Left colon (tissue), 2 donors: ENCODE measurements around the gene TRPC4AP. TPM values are rescaled to one million over a fixed set of nuclear protein-coding genes. Genes with fewer than 3 reads are reported as not detected.
A peak's percentile ranks its signal among the peaks of the same experiment; 100 is the strongest.

Experiments used
- ATAC-seq: fragments of 200-7000 bp; cut with Tn5 transposase; one replicate; pipeline ENCODE4 v1.9.1; 2020; ENCODE audit warnings: mild to moderate bottlenecking, moderate library complexity
- DNase-seq, 2 donors: peaks; one replicate each; pipeline ENCODE4 v3.0.0-alpha.2; 2020
- intact Hi-C, 2 donors: fragments of 100-400 bp; cut with DNase I in 1 of 2; cut with micrococcal nuclease in 1 of 2; formaldehyde crosslinking; loops; one replicate each; pipeline versions ENCODE4 v1.11.2 to v1.14.0; 2022; cut with DNase I, micrococcal nuclease
- total RNA-seq, 2 donors: library from RNA; stranded (reverse); fragmentation: NEBNext Ultra II Directional; extraction: Animal tissue kit (Norgen Biotek cat#: 25700); gene quantifications; one replicate each; pipeline ENCODE4 v1.2.1, GENCODE V29; 2021
- donor health status: DM: no; HTN: no; CAD: no.
- donor health status: DM: yes; HTN: yes; CAD: no.

TRPC4AP gene
- total RNA-seq, 2 donors from 2014 or later: 58.9 to 60.6 TPM

DNA sequence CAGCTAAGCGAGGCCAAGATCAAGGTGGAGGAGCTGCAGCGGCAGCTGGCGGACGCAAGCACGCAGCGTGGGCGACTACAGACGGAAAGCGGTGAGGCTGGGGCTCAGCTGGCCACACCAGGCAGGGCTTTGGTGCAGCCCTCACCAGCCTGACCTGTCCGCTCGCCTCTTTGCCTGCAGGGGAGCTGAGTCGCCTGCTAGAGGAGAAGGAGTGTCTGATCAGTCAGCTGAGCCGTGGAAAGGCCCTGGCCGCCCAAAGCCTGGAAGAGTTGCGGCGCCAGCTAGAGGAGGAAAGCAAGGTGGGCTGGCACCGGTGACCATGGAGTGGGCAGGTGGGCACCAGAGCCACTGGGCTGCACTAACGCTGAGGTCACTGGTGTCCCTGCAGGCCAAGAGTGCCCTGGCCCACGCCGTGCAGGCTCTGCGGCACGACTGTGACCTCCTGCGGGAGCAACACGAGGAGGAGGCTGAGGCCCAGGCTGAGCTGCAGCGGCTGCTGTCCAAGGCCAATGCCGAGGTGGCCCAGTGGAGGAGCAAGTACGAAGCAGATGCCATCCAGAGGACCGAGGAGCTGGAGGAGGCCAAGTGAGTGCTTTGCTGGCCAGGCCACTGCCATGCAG lies 94.2 kb downstream of the TRPC4AP start:
- ATAC-seq (no peak), DNase-seq (no peak)
- intact Hi-C loops: no loop called here

DNA sequence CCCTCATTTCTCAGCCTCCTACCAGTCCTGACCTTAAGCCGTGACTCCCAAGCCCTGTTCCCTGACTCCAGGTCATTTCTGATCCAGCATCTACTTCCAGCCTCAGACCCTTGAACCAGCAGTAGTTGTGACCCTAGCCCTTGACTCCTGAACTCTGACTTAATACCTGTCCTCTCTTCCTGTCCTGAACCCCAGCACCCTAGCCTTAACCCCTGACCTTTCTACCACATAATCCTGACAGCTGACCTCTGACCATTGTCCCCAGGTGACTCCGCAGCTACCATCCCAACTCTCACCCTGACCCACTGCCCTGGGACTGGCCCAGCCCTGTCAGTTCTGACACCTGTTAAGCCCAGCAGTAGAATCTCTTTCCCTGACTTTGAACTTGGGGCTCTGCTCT lies 94.8 kb downstream of the TRPC4AP start:
- ATAC-seq (no peak), DNase-seq (no peak)
- intact Hi-C loops: no loop called here

DNA sequence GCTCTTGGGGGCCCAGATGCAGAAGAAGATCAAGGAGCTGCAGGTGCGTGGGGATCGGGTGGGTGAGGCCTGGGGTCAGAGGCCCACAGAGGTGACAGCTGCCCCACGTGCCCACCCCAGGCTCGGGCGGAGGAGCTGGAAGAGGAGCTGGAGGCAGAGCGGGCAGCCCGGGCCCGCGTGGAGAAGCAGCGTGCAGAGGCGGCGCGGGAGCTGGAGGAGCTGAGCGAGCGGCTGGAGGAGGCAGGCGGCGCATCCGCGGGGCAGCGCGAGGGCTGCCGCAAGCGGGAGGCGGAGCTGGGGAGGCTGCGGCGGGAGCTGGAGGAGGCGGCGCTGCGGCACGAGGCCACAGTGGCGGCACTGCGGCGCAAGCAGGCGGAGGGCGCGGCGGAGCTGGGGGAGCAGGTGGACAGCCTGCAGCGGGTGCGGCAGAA lies 95.5 kb downstream of the TRPC4AP start:
- DNase-seq: peak; percentile 58 to 75
- intact Hi-C loops: no loop called here
- ATAC-seq: peak; percentile 87

DNA sequence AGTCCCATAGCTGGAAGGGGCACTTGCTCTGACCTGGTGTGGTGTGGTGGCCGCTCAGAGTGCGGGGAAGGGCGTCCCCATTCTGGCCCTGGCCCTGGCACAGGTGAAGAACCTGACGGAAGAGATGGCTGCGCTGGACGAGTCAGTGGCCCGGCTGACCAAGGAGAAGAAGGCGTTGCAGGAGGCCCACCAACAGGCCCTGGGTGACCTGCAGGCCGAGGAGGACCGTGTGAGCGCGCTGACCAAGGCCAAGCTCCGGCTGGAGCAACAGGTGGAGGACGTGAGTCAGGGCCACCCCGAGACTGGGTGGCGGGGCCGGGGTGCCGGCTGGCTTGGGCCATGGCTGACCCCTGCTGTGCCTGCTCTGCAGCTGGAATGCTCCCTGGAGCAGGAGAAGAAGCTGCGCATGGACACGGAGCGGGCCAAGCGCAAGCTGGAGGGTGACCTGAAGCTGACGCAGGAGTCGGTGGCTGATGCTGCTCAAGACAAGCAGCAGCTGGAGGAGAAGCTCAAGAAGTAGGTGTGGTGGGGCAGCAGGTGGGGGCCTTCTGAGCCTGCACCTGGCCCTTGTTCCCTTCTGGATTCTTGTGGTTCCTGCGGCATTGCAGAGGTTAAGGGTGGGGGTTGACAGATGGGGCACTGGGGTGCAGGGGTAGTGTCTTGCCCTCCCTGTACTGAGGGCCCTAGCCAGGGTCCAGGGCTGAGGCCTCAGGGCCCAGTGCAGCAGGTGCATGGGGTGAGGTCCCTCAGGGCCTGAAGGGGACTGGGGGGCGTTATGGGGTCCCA lies 96.2 kb downstream of the TRPC4AP start:
- intact Hi-C loops: no loop called here
- DNase-seq: no peak
- ATAC-seq: no peak

DNA sequence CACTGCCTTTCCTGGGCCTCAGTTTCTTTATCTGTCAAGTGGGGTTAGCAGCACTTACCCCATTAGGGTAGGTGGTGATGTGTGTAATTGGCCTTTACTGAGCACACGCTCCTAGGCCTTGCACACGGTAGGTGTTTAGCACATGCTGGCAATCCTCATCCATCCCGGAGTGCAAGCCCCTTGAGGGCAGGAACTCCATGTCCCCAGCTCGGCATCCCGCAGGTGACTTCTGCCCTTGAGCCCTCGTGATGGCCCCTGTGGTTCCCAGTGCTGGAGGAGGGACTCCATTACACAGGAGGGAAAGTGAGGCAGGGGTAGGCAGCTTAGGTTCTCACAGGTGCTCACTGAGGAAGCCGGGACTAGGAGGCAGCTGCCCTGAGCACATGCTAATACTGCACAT lies 96.9 kb downstream of the TRPC4AP start:
- ATAC-seq: no peak
- intact Hi-C loops: no loop called here
- no peak for DNase-seq

DNA sequence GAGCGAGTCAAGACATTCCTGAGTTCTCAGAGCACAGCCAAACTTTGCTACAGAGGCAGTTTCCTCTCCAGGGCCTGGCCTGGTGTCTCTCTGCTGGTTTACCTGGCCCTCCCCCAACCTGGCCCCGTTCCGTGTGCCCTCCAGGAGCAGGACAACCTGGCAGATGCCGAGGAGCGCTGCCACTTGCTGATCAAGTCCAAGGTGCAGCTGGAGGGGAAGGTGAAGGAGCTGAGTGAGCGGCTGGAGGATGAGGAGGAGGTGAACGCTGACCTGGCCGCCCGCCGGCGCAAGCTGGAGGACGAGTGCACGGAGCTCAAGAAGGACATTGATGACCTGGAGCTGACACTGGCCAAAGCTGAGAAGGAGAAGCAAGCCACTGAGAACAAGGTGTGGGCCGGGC lies 97.4 kb downstream of the TRPC4AP start:
- no peak for DNase-seq
- ATAC-seq: no peak
- intact Hi-C loops: no loop called here

DNA sequence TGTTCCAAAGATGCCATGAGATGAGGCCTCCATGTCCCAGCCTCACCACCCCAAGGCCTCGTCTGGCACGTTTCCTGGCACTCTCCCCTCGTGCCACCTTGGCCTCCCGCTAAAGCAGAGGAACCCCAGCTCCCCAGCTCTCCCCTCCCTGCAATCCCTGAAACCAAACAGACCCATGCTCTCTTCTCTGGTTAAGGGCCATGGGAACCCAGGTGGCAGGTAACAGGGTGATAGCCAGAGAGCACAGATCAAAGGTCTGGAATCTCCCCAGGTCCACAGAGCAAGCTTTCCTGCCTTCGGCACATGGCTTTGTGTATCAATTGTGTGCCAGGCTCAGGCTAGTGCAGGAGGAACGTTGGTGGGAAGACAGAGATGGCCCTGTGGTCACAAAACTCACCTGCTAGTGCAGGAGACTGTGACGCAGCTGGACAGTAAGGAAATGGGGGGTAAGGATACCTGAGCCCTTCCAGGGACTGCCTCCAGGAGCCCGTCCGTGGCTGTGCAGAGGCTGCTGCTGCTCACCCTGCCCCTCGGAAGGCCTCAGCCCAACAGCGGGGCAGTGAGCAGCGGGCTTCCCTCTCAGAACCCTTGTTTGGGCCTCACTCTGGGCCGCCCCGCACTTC lies 98.0 kb downstream of the TRPC4AP start:
- ATAC-seq (no peak), DNase-seq (no peak)
- intact Hi-C loops: no loop called here

DNA sequence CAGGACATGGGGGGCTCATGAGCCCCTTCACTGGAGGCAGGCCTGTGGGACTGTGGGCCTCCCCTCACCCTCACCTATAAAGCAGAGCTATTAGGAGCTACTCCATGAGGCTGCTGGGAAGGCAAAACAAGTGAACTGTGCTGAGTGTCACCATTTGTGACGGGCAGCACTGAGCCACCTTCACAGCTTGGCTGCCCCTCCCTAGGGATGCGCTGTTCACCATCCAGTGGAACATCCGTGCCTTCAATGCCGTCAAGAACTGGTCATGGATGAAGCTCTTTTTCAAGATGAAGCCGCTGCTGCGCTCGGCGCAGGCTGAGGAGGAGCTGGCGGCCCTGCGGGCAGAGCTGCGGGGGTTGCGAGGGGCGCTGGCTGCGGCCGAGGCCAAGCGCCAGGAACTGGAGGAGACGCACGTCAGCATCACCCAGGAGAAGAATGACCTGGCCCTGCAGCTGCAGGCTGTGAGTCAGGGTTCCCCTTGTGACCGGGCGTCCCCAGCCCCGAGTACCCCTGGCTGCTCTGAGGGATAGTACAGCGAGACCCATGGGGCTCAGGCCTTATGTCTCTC lies 98.6 kb downstream of the TRPC4AP start:
- no peak for DNase-seq
- intact Hi-C loops: no loop called here
- no peak for ATAC-seq

DNA sequence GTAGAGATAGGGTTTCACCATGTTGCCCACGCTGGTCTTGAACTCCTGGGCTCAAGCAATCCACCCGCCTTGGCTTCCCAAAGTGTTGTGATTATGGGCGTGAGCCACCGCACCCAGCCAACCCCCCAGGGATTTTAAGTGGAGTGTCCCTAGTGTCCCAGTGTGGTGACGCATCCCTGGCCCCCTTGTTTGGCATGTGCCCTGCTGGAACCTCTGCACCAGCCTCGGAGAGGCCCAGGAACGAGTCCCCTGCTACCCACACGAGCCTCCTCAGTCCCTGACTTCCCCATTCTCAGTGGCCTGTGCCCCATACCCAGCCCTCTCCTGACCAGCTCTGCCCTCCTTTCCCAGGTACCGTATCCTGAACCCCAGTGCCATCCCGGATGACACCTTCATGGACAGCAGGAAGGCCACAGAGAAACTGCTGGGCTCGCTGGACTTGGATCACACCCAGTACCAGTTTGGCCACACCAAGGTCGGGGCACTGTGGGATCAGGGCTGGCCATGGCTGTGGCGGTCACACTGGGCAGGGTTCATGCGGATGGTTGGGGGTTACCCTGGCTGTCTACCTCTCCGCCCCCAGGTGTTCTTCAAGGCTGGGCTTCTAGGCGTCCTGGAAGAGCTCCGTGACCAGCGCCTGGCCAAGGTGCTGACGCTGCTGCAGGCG lies 99.7 kb downstream of the TRPC4AP start:
- DNase-seq (no peak), ATAC-seq (no peak)
- intact Hi-C loops: no loop called here

DNA sequence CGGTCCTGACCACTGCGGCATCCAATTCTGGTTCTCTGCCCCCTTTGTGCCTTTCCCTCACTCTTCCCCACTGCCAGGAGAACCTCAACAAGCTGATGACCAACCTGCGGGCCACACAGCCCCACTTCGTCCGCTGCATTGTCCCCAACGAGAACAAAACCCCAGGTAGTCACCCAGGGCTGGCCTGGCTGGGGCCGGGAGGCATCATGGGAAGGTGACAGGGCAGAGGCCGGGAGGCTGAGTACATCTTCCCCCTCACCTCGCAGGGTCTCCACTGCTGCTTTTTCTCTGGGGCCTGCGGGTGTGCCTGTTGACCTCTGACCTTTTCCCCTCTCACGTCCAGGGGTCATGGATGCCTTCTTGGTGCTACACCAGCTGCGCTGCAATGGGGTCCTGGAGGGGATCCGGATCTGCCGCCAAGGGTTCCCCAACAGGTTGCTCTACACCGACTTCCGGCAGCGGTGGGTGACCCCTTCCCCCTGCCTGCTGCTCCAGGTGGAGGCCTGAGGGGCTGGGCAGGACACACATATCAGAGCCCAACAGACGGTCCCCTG lies 101.9 kb downstream of the TRPC4AP start:
- intact Hi-C loops: no loop called here
- ATAC-seq: no peak
- DNase-seq: no peak

DNA sequence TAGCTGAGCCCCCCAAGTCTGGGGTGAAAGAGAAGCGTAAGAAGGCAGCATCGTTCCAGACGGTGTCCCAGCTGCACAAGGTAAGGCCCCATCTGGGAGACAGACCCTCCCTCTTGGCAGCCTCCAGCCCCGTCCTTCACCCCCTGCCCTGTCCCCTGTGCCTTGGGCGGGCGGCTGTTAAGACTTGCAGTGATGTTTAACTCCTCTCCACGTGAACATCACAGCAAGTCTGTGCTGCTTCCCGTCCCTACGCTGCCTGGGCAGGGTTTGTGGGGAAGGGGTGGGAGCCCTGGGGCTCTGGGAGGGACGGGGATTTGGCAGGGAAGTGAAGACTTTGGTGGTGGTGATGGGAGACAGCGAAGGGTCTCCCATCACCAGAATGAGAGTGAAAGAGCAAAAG lies 102.4 kb downstream of the TRPC4AP start:
- DNase-seq: no peak
- intact Hi-C loops: no loop called here
- no peak for ATAC-seq

DNA sequence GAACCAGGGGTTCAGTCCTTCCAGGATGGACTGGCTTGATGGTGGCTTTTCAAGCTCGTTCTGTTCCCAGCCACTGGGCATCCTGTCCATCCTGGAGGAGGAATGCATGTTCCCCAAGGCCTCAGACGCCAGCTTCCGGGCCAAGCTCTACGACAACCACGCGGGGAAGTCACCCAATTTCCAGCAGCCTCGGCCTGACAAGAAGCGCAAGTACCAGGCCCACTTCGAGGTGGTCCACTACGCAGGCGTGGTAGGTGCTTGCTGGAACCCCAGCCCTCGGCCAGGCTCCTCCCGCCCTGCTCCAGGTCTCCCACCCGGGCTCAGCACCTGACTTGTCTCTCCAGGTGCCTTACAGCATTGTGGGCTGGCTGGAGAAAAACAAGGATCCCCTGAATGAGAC lies 102.9 kb downstream of the TRPC4AP start:
- ATAC-seq (no peak), DNase-seq (no peak)
- intact Hi-C loops: no loop called here

DNA sequence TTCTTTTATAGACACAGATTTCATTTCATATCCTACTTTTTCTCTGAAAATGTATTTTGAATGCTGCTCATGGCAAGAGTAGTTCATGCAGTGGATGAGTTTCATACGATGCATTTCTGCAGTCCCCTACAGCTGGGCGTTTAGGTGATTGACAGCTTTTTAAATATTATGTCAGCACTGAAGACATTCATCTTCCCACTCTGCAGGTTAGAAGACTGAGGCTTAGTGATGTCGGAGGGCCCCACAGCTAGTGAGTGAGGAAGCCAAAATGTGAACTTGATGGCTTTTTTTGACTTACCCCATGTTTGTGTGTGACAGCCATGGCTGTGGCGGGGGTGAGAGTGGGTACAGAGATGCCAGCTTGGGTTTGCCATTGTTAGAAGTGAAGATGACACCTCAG lies 103.5 kb downstream of the TRPC4AP start:
- DNase-seq (no peak), ATAC-seq (no peak)
- intact Hi-C loops: no loop called here

DNA sequence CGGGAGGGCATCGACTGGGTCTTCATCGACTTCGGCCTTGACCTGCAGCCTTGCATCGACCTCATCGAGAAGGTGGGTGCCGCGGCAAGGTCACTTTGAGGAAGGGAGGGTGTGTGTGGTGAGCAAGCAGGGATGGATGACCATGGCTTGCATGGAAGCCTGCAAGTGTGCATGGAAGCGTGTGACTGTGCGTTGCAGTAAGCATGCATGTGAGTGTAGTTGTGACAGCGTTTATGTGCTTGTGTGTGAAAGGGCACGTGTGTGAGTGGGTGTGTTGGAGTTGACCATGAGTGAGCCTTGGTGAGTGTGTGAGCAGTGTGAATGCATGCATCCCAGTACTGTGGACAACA lies 104.4 kb downstream of the TRPC4AP start:
- intact Hi-C loops: no loop called here
- ATAC-seq: no peak
- DNase-seq: no peak

DNA sequence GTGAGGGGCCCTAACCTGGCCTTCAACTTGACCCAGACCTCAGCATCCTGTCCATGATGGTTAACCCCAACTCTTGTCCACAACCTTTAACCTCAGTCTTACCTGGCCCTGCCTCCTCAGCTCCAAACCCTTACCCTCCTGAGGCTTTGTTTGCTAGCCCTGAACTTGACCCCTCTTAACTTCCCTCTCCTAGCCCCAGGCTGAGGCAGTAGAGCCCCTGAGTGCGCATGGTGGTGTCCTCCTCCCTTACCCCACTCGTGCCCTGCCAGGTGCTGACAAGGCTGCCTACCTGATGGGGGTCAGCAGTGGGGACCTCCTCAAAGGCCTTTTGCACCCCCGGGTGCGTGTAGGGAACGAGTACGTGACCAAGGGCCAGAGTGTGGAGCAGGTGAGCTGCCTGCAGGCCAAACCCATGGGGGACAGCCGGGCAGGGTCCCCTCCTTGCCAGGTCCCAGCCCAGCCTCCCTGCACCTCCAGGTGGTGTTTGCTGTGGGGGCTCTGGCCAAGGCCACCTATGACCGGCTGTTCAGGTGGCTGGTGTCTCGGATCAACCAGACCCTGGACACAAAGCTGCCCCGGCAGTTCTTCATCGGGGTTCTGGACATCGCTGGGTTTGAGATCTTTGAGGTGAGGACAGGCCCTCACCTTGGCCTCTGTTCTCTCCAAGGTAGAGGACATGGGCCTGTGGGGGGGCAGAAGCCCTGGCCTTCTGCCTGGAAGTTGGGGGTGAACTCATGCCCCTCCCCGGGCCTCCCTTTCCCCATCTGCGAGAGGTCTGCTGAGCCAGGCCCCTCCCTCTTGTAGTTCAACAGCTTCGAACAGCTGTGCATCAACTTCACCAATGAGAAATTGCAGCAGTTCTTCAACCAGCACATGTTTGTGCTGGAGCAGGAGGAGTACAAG lies 105.1 kb downstream of the TRPC4AP start:
- intact Hi-C loops: no loop called here
- DNase-seq: no peak
- ATAC-seq: no peak

DNA sequence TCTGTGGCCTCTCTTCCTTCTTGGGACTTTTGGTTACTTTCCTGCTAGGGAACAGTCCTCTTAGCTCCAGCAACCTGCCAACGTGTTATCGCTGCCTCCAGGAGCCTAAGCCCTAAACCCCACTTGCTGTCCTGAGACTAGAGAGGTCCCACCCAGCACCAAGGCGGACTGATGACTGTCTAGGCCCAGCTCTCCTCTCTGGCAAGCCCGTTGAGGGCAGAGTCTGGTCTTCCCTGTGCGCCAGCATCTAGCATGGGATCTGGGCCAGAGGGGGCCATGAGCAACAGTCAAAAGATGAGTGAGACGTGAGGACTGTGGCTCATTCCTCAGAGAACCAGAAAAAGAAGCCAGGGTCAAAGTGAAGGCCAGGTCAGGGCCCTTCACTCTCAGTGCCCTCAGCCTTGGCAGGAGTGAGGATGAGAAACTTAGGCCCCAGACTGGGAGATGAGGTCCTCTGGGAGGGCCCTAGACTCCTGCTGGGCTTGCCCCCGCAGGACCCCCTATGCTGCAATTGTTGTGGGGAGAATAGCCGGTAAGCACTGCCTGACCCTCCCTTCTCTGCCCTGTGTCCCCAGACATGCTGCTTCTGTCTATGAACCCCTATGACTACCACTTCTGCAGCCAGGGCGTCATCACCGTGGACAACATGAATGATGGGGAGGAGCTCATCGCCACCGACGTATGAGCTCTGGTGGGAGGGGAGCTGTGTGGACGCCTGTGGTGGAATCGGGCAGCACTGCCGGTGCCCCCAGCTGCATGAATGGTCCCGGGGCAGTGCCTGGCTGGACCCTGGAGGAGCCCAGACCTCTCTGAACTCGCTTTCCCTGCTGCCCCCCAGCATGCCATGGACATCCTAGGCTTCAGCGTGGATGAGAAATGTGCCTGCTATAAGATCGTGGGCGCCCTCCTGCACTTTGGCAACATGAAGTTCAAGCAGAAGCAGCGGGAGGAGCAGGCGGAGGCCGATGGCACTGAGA lies 106.0 kb downstream of the TRPC4AP start:
- DNase-seq (no peak), ATAC-seq (no peak)
- intact Hi-C loops: no loop called here
